Endothelial cell (in vitro differentiated cells): Measurements from ENCODE around the gene CLUH. TPM values are rescaled to one million over a fixed set of nuclear protein-coding genes. Genes with fewer than 3 reads are reported as not detected.

Experiments
- DNase-seq: peaks from one replicate; pipeline ENCODE4 v3.0.0; 2021; ENCODE audit warnings: low spot score
- H3K27ac Mint-ChIP-seq: one replicate; pipeline ENCODE4 v1.8.0; 2021; ENCODE audit warnings: mixed read lengths, inconsistent platforms; ENCODE audit not compliant: unreplicated experiment
- H3K27me3 Mint-ChIP-seq: one replicate; pipeline ENCODE4 v1.8.0; 2021; ENCODE audit warnings: mild to moderate bottlenecking, moderate library complexity, mixed read lengths, inconsistent platforms; ENCODE audit not compliant: unreplicated experiment
- H3K36me3 Mint-ChIP-seq: one replicate; pipeline ENCODE4 v1.8.0; 2021; ENCODE audit warnings: mild to moderate bottlenecking, low read depth, mixed read lengths, inconsistent platforms; ENCODE audit not compliant: unreplicated experiment
- H3K4me1 Mint-ChIP-seq: one replicate; pipeline ENCODE4 v1.8.0; 2021; ENCODE audit warnings: mild to moderate bottlenecking, mixed read lengths, inconsistent platforms; ENCODE audit not compliant: unreplicated experiment
- H3K4me3 Mint-ChIP-seq: one replicate; pipeline ENCODE4 v1.8.0; 2021; ENCODE audit warnings: mild to moderate bottlenecking, mixed read lengths, inconsistent platforms; ENCODE audit not compliant: unreplicated experiment
- H3K9me3 Mint-ChIP-seq: one replicate; pipeline ENCODE4 v1.8.0; 2021; ENCODE audit warnings: mixed read lengths, inconsistent platforms; ENCODE audit not compliant: unreplicated experiment
- microRNA-seq: library from miRNA; unstranded; fragments of <30 nt; microRNA quantifications from one replicate; pipeline ENCODE4, GENCODE V29; 2020; ENCODE audit not compliant: unreplicated experiment
- total RNA-seq: library from RNA; stranded (reverse); fragmentation: NEBNext Ultra II Directional; extraction: Animal tissue kit (Norgen Biotek cat#: 25700); gene quantifications from one replicate; pipeline ENCODE4 v1.2.1, GENCODE V29; 2021; ENCODE audit not compliant: unreplicated experiment
- TF ChIP-seq, protein P1 (sequence below): fragments of 200-600 bp; sonication (generic); IDR thresholded peaks from one replicate; pipeline ENCODE4 v1.5.0; 2021; ENCODE audit warnings: antibody characterized with exemption; ENCODE audit not compliant: unreplicated experiment

CLUH gene
- total RNA-seq, 1 donor from 2014 or later, result 45.9 TPM

DNA sequence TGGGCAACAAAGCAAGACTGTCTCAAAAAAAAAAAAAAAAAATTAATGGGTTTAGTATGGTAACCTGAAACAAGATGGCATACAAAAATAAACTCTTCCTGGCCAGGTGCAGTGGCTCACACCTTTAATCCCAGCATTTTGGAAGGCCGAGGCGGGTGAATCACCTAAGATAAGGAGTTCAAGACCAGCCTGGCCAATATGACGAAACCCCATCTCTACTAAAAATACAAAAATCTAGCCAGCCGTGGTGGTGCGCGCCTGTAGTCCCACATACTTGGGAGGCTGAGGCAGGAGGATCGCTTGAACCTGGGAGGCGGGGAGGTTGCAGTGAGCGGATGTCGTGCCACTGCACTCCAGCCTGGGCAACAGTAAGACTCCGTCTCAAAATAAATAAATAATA lies 62.4 kb downstream of the CLUH start:
- Mint-ChIP-seq H3K36me3 (peaks cover 17% of the 10 kb centered on the region), H3K4me3 (no peak overlapping the region), H3K27ac (no peak overlapping the region), H3K9me3 (no peaks in the 10 kb centered on the region), H3K27me3 (peaks cover 3% of the 10 kb centered on the region), H3K4me1 (no peaks in the 10 kb centered on the region)
- no peak for DNase-seq
- TF ChIP-seq, protein P1, sequence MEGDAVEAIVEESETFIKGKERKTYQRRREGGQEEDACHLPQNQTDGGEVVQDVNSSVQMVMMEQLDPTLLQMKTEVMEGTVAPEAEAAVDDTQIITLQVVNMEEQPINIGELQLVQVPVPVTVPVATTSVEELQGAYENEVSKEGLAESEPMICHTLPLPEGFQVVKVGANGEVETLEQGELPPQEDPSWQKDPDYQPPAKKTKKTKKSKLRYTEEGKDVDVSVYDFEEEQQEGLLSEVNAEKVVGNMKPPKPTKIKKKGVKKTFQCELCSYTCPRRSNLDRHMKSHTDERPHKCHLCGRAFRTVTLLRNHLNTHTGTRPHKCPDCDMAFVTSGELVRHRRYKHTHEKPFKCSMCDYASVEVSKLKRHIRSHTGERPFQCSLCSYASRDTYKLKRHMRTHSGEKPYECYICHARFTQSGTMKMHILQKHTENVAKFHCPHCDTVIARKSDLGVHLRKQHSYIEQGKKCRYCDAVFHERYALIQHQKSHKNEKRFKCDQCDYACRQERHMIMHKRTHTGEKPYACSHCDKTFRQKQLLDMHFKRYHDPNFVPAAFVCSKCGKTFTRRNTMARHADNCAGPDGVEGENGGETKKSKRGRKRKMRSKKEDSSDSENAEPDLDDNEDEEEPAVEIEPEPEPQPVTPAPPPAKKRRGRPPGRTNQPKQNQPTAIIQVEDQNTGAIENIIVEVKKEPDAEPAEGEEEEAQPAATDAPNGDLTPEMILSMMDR, result no peak

DNA sequence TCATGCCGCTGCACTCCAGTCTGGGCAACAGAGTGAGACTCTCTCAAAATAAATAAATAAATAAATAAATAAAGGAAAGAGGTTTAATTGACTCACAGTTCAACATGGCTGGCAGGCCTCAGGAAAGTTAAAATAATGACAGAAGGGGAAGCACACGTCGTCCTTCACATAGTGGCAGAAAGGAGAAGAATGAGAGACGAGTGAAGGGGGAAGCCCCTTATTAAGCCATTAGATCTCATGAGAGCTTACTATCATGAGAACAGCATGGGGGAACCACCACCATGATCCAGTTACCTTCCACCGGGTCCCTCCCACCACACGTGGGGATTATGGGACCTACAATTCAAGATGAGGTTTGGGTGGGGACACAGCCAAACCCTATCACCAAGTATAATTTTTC lies 63.6 kb downstream of the CLUH start:
- DNase-seq, result no peak
- no peaks in the 10 kb centered on the region for H3K9me3 Mint-ChIP-seq
- no peak overlapping the region for H3K4me3 Mint-ChIP-seq
- H3K27ac Mint-ChIP-seq, result peak overlapping the region; percentile 28
- H3K4me1 Mint-ChIP-seq, result no peaks in the 10 kb centered on the region
- TF ChIP-seq, protein P1, result no peak
- peaks cover 15% of the 10 kb centered on the region for H3K36me3 Mint-ChIP-seq
- peaks cover 2% of the 10 kb centered on the region for H3K27me3 Mint-ChIP-seq

DNA sequence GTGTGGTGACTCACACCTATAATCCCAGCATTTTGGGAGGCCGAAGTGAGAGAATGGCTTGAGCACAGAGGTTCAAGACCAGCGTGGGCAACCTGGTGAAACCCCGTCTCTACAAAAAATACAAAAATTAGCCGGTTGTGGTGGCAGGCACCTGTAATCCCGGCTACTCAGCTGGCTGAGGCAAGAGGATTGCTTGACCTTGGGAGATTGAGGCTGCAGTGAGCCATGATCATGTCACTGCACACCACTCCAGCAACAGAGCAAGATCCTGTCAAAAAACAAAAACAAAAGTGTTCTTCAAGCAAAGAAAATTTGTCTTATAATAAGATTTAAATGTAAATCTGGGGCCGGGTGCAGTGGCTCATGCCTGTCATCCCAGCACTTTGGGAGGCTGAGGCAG lies 66.6 kb downstream of the CLUH start:
- H3K27ac Mint-ChIP-seq, result no peak overlapping the region

More for the DNA sequence above, 66.6 kb downstream of the CLUH start:
- no peaks in the 10 kb centered on the region for H3K4me1 Mint-ChIP-seq
- H3K9me3 Mint-ChIP-seq, result no peaks in the 10 kb centered on the region
- no peak overlapping the region for H3K4me3 Mint-ChIP-seq
- TF ChIP-seq, protein P1, result no peak
- no peak for DNase-seq
- peaks cover 7% of the 10 kb centered on the region for H3K36me3 Mint-ChIP-seq
- no peaks in the 10 kb centered on the region for H3K27me3 Mint-ChIP-seq

Small RNA genes lying within 50 kb of the gene (microRNA-seq; reads per million reads assigned to microRNA genes)
- gene MIR1253, result 1.0 reads per million, percentile 13 among the genes with 10 or more reads in this experiment
- 0.63 reads per million for gene MIR6776

Other genes with a start within 250 kb of the CLUH start
- gene METTL16, start 199.9 kb downstream of the CLUH start, total RNA-seq, result 24.9 TPM
- gene PAFAH1B1, start 118.1 kb downstream of the CLUH start, total RNA-seq, result 141 TPM
- 1.9 TPM for gene CCDC92B, start 37.9 kb upstream of the CLUH start, total RNA-seq
- 10.6 TPM for gene RAP1GAP2, start 84.7 kb upstream of the CLUH start, total RNA-seq